ENCODE measurements around the gene LRCOL1. TPM values are rescaled to one million over a fixed set of nuclear protein-coding genes. Genes with fewer than 3 reads are reported as not detected.

The LRCOL1 gene
- total RNA-seq, 1 donor from 2014 or later: 1.8 TPM

DNA sequence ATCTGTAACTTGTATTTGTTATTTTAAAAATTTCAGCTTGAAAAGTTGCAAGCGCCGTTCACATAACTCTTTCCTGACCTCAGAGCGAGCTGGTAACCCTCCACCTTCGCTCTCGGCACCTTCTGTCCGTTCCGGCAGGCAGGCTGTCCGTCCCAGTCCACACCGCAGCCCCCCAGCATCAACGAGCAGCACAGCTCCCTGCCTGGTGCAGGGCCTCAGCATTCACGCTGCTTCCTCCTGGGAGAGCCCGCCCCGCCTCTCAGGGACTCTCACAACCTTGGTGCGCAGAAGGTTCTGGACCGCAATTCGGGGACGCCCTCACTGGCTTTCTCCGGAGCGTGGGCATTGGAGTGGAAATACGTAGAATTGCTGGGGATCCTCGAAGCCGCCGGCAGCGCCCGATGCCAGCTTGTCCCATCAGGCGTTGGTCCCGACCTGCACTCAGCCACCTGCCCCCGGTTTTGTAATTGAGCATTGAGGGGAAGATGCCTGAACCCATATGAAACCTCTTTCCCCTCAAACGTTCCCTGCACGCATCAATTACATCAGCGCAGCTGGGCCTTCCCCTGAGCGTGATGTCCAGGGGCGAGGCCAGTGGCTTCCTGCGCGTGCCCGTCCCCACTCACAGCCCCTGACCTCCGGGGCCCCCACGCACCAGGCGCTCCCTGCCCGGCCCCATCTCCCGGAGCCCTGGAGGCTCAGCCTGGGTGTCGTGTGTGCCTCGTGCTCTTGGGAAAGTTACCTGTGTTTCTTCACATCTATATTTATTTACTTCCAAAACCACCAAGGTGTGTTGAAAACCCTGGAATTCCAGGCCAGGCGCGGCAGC, 19.1 kb downstream of the LRCOL1 start:
- no peaks in the 10 kb centered on the region for H3K36me3 ChIP-seq
- no peak overlapping the region for H3K27ac ChIP-seq
- TF ChIP-seq, protein P1, sequence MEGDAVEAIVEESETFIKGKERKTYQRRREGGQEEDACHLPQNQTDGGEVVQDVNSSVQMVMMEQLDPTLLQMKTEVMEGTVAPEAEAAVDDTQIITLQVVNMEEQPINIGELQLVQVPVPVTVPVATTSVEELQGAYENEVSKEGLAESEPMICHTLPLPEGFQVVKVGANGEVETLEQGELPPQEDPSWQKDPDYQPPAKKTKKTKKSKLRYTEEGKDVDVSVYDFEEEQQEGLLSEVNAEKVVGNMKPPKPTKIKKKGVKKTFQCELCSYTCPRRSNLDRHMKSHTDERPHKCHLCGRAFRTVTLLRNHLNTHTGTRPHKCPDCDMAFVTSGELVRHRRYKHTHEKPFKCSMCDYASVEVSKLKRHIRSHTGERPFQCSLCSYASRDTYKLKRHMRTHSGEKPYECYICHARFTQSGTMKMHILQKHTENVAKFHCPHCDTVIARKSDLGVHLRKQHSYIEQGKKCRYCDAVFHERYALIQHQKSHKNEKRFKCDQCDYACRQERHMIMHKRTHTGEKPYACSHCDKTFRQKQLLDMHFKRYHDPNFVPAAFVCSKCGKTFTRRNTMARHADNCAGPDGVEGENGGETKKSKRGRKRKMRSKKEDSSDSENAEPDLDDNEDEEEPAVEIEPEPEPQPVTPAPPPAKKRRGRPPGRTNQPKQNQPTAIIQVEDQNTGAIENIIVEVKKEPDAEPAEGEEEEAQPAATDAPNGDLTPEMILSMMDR (IDR thresholded peaks at IDR 0.05): no peak
- H3K4me1 ChIP-seq: no peaks in the 10 kb centered on the region
- no peak overlapping the region for H3K4me3 ChIP-seq
- DNase-seq (no peak), ATAC-seq (no peak)
- intact Hi-C loops (cut with DNase I): no loop called here
- H3K27me3 ChIP-seq: no peaks in the 10 kb centered on the region
- no peaks in the 10 kb centered on the region for H3K9me3 ChIP-seq

DNA sequence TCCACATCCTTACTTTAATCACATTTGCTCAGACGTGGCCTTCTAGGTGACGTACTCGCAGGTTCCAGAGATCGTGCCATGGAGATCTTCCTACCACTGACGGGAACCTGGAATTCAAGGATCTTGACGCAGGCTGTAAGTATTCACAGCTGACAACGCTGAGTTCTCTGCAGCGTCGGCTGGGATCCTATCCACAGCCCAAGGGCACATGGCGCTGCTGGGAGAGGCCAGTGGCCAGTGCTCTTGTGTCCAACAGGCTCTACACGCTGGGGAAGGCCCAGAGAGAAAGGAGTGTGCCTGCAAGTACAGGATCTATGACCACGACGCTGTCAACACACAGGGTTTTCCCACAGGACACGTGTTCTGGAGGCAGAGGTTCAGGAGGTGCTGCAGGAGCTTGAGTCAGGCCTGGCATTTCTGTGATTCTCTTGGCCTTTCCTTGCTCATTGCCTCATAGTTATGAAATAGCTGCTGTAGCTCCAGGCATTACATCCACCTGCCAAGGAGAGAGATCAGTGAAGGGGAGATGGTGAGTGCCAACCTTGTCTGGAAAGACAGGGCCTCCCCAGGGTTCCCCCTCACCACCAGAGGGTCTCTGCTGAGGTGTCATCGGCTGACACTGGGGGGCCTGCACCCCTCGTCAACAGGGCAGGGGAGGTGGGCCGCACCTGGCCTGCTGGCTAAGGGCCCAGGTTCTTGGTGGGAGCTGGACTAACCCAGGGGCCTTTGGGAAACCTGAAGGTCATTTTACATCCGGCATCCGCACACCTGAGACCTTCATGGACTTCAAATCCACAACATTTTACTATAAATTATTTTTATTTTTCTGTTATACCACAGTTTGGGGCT, 21.3 kb downstream of the LRCOL1 start:
- no peaks in the 10 kb centered on the region for H3K27me3 ChIP-seq
- intact Hi-C loops (cut with DNase I): no loop called here
- H3K9me3 ChIP-seq: no peaks in the 10 kb centered on the region
- no peaks in the 10 kb centered on the region for H3K36me3 ChIP-seq
- TF ChIP-seq, protein P1 (IDR thresholded peaks at IDR 0.05): no peak
- DNase-seq (no peak), ATAC-seq (no peak)
- no peak overlapping the region for H3K27ac ChIP-seq
- no peaks in the 10 kb centered on the region for H3K4me1 ChIP-seq
- no peak overlapping the region for H3K4me3 ChIP-seq

DNA sequence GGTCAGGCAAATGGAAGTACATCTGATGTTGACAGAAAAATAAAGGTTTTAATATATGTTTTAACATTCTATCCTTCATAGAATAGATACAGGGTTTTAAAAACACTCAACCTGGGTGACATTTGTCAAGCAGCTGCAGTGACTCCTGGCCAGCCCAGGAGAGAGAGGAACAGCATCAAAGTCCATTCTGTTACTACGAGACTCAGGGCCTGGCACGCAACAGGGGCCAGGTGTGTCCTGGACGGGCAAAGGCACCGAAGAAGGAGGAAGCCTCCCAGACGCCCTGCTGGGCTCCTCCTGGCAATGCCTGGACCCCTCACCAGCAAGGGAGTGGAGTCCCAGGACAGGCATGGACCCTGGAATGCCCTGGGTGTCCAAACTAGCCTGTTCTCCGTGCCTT, 22.1 kb downstream of the LRCOL1 start:
- H3K4me1 ChIP-seq: no peaks in the 10 kb centered on the region
- H3K4me3 ChIP-seq: no peak overlapping the region
- H3K27ac ChIP-seq: no peak overlapping the region
- intact Hi-C loops (cut with DNase I): no loop called here
- DNase-seq (no peak), ATAC-seq (no peak)
- H3K9me3 ChIP-seq: no peaks in the 10 kb centered on the region
- TF ChIP-seq, protein P1 (IDR thresholded peaks at IDR 0.05): no peak
- no peaks in the 10 kb centered on the region for H3K27me3 ChIP-seq
- no peaks in the 10 kb centered on the region for H3K36me3 ChIP-seq

DNA sequence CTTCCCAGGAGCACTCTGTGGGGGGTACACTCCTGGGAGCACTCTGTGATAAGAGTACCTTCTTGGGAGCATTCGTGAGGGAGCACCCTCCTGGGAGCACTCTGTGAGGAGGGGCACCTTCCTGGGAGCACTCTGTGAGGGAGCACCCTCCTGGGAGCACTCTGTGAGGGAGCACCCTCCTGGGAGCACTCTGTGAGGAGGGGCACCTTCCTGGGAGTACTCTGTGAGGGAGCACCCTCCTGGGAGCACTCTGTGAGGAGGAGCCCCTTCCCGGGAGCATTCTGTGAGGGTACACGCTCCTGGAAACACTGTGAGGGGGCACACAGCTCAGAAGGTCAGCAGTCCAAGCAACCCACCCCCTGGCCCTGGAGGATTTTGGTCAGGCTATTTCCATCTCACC, 22.6 kb downstream of the LRCOL1 start:
- DNase-seq: no peak
- TF ChIP-seq, protein P1 (IDR thresholded peaks at IDR 0.05): no peak
- H3K36me3 ChIP-seq: no peaks in the 10 kb centered on the region
- H3K9me3 ChIP-seq: no peaks in the 10 kb centered on the region
- no peaks in the 10 kb centered on the region for H3K27me3 ChIP-seq
- no peak overlapping the region for H3K4me3 ChIP-seq
- intact Hi-C loops (cut with DNase I): no loop called here
- no peak overlapping the region for H3K27ac ChIP-seq
- ATAC-seq: no peak
- H3K4me1 ChIP-seq: no peaks in the 10 kb centered on the region

DNA sequence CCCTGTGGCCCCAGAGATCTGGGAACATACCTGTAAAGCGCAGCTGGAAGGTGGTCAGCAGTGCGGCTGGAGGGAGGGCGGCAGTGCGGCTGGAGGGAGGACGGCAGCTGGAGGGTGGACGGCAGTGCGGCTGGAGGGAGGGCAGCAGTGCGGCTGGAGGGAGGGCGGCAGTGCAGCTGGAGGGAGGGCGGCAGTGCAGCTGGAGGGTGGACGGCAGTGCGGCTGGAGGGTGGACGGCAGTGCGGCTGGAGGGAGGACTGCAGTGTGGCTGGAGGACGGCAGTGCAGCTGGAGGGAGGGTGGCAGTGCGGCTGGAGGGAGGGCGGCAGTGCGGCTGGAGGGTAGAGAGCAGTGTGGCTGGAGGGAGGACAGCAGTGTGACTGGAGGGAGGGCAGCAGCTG, 23.5 kb downstream of the LRCOL1 start:
- no peaks in the 10 kb centered on the region for H3K4me1 ChIP-seq
- intact Hi-C loops (cut with DNase I): no loop called here
- no peaks in the 10 kb centered on the region for H3K36me3 ChIP-seq
- H3K4me3 ChIP-seq: no peak overlapping the region
- TF ChIP-seq, protein P1 (IDR thresholded peaks at IDR 0.05): no peak
- H3K27me3 ChIP-seq: no peaks in the 10 kb centered on the region
- ATAC-seq (no peak), DNase-seq (no peak)
- no peak overlapping the region for H3K27ac ChIP-seq
- no peaks in the 10 kb centered on the region for H3K9me3 ChIP-seq

Data from upper lobe of right lung (tissue), 1 donor.